ENCODE measurements around the gene FNDC11. TPM values are rescaled to one million over a fixed set of nuclear protein-coding genes. Genes with fewer than 3 reads are reported as not detected.
A peak's percentile ranks its signal among the peaks of the same experiment; 100 is the strongest.

Gene FNDC11
- total RNA-seq, 1 experiment from 2014 or later: not detected

DNA sequence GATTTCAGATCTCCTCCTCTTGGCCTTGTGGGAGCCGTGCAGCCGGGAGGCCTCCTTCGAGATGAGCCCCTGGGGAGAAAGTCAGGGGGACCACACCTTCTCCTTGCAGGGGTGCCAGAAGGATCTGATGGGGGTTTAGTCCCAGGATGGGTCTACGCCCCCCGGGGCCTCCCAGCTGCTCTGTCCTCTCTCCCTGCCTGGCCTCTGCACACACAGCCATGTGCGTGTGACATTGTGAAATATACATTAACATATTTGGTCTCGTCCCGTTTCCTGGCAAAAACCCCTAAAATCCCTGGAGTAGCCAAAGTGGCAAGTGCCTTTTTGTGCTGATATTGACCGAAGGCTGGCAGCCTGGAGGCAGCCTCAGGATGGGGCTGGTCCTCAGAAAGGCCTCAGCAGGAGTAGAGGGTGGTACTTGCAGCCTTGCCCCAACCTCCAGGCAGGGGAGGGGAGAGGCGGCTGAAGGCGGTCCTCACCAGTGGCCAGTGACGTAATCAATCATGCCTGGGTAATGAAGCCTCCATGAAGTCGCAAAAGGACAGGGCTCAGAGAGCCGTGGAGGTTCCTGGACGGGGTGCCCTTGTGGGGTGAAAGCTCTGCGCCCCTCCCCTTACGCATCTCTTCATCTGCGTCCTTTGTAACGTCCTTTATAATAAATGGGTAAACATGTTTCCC is 25.2 kb downstream of the FNDC11 start:
- DNase-seq (ENCODE audit: low spot score): no peak

DNA sequence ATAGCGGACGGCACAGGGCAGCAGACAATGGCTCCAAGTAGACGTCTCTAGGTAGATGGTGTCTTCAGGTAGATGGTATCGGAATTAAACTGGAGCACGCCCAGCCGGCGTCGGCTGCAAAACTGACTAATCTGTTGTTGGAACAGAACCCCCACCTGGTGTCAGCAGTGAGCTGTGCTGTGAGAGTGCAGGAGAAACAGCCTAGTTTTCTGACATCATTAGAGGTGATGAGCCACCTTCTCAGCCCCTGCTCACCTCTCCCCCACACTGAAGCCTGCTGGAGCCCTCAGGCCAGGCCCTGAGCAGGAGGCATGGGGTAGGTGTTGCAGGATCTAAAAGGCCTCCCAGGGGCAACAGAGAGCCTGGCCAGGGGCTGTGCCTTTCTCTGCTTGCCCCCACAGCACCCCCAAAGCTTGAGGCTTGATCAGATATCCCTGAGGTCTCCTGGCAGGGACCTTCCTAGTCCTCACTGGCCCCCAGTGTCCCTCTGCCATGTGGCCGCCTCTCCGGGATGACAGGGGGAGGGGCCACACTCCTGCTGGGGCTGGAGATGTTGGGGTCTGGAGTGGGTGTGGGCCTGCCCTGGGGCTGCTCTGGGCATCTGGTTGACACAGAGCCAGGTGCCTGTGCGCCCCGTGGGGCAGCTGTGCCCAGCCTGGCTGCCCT is 27.0 kb downstream of the FNDC11 start:
- DNase-seq (ENCODE audit: low spot score): no peak

- DNase-seq (ENCODE audit: low spot score): no peak
Observed at GRCh38 chr20:63582382-63583063, 28.6 kb downstream of the FNDC11 start.

DNA sequence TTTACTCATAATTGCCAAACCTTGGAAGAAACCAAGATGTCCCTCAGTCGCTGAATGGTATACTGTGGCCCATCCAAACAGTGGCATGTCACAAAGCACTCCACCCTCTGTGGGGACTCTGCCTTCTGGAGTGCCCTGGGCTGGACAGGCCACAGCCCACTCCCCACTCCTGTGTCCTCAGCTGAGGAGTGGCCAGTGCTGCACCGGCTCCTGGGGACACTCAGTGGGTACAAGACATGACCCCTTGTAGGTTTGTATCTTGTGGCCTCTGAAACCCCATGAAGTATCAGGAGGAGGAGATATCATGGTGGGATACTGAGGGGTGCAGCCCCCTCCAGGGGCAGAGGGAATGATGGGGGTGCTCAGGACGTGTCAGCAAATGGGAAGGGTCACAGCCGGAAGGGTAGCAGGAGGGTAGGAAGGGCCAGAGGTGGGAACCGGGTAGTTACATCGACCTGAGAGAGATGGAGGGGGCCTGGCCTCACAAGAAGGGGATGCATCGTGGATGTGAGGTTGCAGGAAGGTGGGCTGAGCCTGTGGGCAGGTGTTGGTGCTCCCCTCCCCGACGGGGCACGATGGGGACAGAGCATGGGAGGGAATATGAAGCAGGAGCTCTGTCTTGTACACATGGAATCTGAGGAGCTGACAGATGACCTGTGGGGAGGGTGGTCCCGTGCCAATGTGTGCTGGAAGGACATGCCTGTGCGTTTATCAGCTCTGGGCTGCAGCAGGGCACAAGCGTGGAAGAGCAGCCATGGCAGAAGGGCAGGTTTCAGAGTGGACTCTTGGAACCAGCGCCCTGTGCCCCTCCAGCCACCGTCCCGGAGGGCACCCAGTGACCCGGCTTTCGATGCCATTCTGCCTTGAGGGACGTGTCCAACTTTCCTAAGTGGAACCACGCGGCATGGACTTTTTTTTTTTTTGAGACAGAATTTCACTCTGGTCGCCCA is 31.9 kb downstream of the FNDC11 start:
- no peak for DNase-seq (ENCODE audit: low spot score)

DNA sequence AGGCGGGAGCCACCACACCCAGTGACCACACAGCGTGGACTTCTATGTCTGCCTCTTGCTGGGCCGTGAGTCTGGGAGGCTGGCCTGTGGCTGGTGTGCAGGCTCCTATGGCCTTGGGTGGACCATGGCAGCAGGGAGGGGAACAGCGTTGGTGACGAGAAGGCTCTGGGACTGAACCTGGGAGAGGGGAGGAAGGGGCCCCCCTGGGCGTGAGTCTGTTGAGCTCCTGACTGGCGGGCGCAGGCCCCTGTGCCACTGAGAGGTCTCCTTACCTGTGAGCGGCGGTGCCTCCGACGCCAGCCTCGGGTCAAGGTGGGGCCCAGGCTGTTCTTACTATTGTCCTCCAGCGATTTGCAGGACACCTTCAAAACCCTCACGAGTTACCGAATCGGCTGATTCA is 32.8 kb downstream of the FNDC11 start:
- DNase-seq (ENCODE audit: low spot score): no peak

GRCh38 chr20:63587256-63587655 is 33.3 kb downstream of the FNDC11 start:
- no peak for DNase-seq (ENCODE audit: low spot score)

DNA sequence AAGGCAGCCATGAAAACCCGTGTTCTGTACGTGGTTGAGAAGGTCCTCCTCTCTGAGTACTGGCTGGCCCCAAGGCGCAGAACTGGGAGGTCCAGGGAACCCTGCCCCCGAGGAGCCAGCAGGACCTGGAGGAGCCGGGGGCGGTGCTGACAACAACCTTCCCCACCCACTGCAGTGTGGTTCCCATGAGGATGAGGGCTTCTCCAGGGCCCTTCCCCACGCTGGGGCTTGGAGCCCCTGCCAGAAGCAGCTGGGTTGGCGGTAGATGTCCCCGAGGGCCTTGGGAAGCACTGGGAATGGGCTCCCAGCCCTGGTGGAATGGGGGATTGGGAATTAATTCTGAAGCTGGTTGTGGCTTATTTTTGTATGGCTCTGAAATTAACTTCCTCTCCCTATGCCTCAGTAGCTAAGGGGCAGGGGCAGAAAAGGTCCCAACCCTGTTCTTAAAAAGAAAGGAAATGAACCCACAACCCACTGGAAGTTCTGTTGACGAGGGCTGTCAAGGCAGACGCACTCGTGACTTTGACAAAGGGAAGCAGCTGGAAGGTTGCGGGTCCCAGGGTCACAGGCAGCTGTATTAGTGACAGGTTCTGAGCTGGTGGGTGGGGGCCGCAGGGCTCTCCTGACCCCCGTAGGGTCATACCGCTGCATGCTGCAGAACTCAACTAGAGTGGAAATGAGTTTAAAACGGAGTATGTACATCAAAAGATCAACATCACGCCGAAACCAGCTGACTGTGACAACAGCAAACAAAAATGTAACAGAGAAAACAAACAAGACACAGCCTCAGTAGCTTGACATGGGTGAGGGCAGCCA is 34.0 kb downstream of the FNDC11 start:
- no peak for DNase-seq (ENCODE audit: low spot score)

DNA sequence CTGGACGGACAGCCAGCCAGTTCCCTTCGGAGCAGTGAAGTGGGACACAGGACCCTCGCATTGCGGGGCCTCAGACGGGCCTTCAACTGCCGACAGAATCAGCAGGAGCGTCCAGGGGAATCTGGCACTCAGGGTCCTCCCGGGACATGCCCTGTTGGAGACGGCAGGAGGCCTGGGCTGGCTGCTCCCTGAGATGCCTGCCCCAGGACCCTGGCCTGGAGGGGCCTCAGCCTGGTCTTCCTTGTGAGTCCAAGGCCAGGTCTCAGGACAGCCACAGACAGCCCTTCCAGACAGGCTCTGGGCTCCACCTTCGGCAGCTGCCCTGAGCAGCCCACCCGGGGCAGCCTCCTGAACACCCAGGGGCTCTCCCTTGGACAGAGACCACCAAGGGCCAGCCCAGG is 34.7 kb downstream of the FNDC11 start:
- DNase-seq (ENCODE audit: low spot score): no peak

- no peak for DNase-seq (ENCODE audit: low spot score)
Observed at GRCh38 chr20:63589261-63590217, 35.6 kb downstream of the FNDC11 start.

- DNase-seq (ENCODE audit: low spot score): no peak
Observed at GRCh38 chr20:63590218-63591146, 36.5 kb downstream of the FNDC11 start.

GRCh38 chr20:63591147-63591533 is 37.2 kb downstream of the FNDC11 start:
- no peak for DNase-seq (ENCODE audit: low spot score)

GRCh38 chr20:63591786-63592355 is 37.9 kb downstream of the FNDC11 start:
- DNase-seq (ENCODE audit: low spot score): no peak

- no peak for DNase-seq (ENCODE audit: low spot score)
Observed at GRCh38 chr20:63592661-63593060, 38.7 kb downstream of the FNDC11 start.

DNA sequence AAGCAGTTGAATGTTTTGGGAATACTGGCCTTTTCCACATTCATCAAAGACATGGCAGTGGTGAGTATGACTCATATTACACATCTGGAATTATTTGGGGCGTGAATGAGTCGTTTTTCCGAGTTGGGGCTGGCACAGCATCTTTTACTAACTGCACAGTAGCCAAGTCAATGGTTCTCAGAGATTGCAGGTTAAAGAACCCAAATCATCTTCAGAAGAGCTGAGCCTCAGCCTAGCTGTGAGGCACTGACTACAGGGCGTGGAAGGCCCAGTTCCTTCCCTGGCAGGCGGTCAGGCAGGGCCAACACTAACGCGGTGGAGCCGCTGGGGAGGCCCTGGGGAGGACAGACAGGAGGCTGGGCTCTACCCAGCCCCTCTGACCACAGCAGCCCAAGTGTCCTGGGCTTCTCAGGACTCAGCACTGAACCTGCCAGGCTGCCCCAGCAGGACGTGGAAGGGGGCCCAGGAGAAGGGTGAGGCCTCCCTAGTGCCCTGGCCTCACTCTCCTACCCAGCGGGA is 40.1 kb downstream of the FNDC11 start:
- DNase-seq (ENCODE audit: low spot score): peak; percentile 36

- no peak for DNase-seq (ENCODE audit: low spot score)
Observed at GRCh38 chr20:63595416-63596127, 41.6 kb downstream of the FNDC11 start.

GRCh38 chr20:63596423-63596822 is 42.5 kb downstream of the FNDC11 start:
- no peak for DNase-seq (ENCODE audit: low spot score)

DNA sequence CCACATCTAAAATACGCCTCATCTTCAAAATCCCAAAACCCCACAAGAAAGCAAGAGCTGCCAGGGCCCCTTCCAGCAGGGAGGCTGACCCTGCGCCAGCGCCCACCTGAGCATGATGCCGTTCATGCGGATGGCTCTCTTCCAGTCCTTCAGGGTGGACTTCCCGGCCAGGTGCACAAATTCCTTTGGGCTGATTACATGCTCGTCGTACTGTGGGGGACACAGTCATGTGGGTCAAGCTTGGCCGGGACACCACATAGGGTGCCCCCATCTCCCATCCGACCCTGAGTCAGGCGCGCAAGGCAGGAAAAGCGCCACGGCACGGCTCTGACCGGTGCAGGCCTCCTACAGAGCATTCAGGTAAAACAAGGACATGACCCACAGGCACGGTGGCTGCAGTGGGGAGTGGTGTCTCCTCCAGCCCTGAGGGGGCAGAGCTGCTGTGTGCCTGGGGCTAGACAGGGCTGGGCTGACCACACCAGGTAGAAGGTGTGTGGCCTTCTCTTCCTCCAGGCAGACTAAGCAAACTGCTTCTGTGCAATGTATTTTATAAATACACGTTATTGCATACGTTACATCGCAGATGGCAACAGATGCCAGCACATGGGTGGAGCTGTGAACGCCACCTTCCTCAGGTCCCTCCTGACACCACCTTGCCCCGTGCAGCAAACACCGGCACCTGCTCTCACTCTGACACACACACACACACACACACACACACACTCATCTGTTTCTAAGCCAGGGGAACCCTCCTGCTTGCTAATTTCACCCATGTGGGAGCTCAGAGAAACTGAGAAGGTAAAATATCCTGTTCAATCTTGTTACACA is 43.9 kb downstream of the FNDC11 start:
- no peak for DNase-seq (ENCODE audit: low spot score)
